Measurements from ENCODE around the gene ABI3BP.

GRCh38 chr3:100810671-100811070 is 182.6 kb downstream of the ABI3BP start:
- TF ChIP-seq POLR2A (IDR thresholded peaks at IDR 0.05; ENCODE audit: low read depth, low read length) (no peak), POLR2AphosphoS5 (IDR thresholded peaks at IDR 0.05; ENCODE audit: low read depth, low read length) (no peak), TAF1 (IDR thresholded peaks at IDR 0.05; ENCODE audit: low read depth, low read length) (no peak)
